Measurements from ENCODE around the gene MRPL37. TPM values are rescaled to one million over a fixed set of nuclear protein-coding genes. Genes with fewer than 3 reads are reported as not detected.

The MRPL37 gene
- total and polyA plus RNA-seq, 2 of the 8 experiments (the other 6 are each of a cell fraction or from before 2014, with no cell fraction given) = 45.5 to 126 TPM

DNA sequence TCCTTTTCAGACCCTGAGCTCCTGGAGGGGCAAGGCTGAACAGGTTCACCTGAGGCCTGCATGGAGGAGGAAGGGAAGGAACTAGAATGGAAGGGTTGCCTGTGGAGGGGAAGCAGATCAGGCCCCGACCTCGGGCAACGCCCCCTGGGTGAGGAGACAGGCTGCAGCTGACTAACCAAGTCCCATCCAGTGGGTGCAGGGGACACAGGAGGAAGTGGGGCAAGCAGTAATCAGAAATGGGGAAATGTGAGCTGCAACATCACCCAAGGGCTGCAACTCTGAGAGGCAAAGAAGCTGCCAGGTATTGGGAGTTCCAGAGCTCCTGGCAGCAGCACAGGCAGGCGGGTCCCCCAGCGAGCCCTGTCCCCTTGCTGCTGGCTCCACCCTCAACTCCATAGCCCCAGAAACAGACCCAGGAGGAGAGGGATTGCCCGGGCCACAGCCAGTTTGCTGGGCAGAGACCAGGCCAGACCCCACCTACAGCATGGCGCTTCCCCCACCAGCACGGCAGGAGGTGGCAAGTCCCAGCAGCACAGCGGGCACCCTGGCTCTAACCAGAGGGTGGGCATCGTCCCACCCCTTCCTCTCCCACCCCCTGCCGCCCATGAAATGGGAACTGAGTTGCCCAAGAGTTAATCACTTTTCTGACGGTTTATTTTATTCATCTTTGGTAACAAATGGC, 38.5 kb downstream of the MRPL37 start (continued):
- TF ChIP-seq ZNF274 (IDR thresholded peaks at IDR 0.05; ENCODE audit: borderline replicate concordance, extremely low read depth, low read length) = no peak
- no peak for TF ChIP-seq GTF2F1 (IDR thresholded peaks at IDR 0.05; ENCODE audit: borderline replicate concordance, low read depth, low read length)
- no peak for TF ChIP-seq CHD1 (IDR thresholded peaks at IDR 0.05; ENCODE audit: low read depth, low read length)
- TF ChIP-seq SIX5 (IDR thresholded peaks at IDR 0.05; ENCODE audit: low read depth, low read length) = no peak
- TF ChIP-seq TAF1 (IDR thresholded peaks at IDR 0.05; ENCODE audit: low read depth, low read length) = no peak
- no peak for TF ChIP-seq MAFK (IDR thresholded peaks at IDR 0.05; ENCODE audit: low read depth, low read length)
- no peak for TF ChIP-seq POLR2A (IDR thresholded peaks at IDR 0.05; ENCODE audit: control extremely low read depth in 1 of 2, low read depth in 2 of 2, low read length in 2 of 2)
- TF ChIP-seq SP4 (IDR thresholded peaks at IDR 0.05; ENCODE audit: low read length) = no peak
- TF ChIP-seq TBP (IDR thresholded peaks at IDR 0.05; ENCODE audit: low read depth, low read length) = no peak
- no peak for TF ChIP-seq TCF12 (IDR thresholded peaks at IDR 0.05; ENCODE audit: low read depth, low read length)

All from H1 (cell line).